Brain pericyte (primary cell): ENCODE measurements around the gene MEPE.
"Not testable (repeated sequence)": the region's sequence is repeated elsewhere in the genome, so short reads cannot be mapped to it uniquely, and the experiment has no call there.

ENCODE experiments used
- DNase-seq: peaks from one replicate; pipeline ENCODE4 v3.0.0-alpha.2; 2012; ENCODE audit warnings: low read depth, low spot score

MEPE gene

DNA sequence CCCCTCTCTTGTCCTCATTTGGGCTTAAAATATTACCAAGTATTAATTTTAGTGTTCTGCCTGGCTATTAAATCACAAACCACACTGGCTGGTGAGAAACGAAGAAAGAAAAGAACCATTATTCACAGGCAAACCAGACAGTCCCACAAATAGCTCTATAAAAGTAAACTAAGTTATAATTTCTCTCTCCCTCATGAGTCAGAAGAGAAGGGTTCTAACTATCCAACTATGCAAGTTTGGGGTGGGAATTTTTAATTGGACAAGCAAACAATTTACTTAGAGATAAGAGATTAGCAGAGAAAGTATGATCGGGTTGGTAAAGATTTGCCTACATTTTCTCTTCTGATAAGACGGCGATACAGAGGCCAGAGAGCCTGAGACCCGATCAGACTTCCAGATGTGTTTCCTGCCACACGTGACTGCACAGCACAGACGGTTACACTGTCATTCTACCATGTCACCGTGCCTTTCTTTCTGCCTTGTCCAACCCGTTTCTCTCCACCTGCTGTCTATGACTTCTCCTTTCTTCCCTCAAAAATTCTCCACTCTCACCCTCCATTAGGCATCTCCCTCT lies 52.3 kb downstream of the MEPE start:
- DNase-seq, result no peak

DNA sequence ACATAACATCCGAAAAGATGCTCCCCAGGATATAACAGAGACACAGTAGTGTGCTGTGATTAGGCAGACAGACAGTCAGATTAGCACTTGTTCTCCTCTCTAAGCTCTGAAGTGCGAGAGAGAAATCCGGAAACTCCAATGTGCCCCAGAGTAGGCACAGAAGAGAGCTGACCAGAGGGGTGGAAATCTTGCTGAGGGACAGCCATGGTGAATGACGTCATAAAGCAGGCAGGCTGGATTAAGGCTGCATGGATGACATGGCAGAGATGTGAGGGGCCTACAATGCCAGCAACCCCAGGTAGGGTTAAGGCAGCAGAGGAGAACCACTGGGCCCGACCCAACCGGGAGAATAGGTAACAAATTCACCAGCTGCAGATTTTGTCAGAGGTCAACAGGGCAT lies 53.3 kb downstream of the MEPE start:
- DNase-seq, result no peak

DNA sequence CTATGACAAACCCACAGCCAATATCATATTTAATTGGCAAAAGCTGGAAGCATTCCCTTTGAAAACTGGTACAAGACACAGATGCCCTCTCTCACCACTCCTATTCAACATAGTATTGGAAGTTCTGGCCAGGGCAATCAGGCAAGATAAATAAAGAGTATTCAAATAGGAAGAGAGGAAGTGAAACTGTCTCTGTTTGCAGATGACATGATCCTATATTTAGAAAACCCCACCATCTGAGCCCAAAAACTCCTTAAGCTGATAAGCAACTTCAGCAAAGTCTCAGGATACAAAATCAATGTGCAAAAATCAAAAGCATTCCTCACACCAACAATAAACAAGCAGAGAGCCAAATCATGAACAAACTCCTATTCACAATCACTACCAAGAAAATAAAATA lies 58.0 kb downstream of the MEPE start:
- not testable (repeated sequence) for DNase-seq

DNA sequence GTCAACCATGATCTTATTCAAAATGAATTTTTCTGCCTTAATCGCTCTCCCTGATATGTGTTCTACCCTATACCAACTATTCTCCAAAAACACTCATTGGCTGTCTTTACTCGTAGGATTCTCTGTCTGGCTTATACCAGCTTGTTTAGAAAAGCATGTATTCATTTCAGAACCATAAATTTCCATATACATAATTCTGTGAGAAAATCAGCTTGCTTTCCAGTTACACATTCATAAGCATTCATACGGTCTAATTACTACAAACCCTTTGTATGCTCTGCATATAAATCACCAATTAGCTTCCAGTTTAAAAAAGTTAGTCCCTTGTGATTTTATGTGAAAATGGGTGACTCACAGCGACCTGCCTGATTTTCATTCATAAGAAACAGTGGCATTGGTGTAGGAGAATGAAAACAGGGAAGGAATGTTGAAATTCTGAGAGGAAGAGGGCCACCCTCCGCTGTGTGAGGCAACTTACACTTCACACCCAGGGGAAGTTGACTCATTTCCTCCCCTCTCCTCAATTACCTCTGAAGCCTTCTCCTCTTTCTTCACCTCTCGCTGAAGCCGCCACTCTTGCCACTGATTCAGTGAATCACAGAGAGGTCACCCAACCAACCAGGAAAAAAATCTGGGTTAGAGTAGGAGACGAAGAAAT lies 63.3 kb downstream of the MEPE start:
- no peak for DNase-seq
